K562 (cell line): ENCODE measurements around the gene PCDHGB5.

Source experiments
- ERF ChIP-seq: fragments of 450-650 bp; formaldehyde crosslinking; IDR thresholded peaks from 2 replicates; pipeline ENCODE4 v1.4.0; 2020; ENCODE audit warnings: mild to moderate bottlenecking, mixed read lengths
- HOMEZ ChIP-seq: fragments of 250-450 bp; sonication (Bioruptor Pico); IDR thresholded peaks from 2 replicates; pipeline ENCODE4 v1.4.0; 2020; ENCODE audit warnings: mild to moderate bottlenecking, moderate library complexity
- NFXL1 ChIP-seq: fragments of 450-650 bp; formaldehyde crosslinking; IDR thresholded peaks from 2 replicates; pipeline ENCODE4 v1.4.0; 2021; ENCODE audit warnings: mild to moderate bottlenecking
- RBBP5 ChIP-seq: fragments of 200-600 bp; sonication (generic); IDR thresholded peaks from 2 replicates; pipeline ENCODE4 v1.6.1; 2012; ENCODE audit warnings: borderline replicate concordance, mild to moderate bottlenecking, low read length, control low read depth, inconsistent platforms; ENCODE audit not compliant: insufficient read depth, poor library complexity, severe bottlenecking
- RCOR1 ChIP-seq, 2 experiments: IDR thresholded peaks; 2 replicates each; pipeline ENCODE4 v1.6.1; 2012; ENCODE audit warnings: low read depth in 2 of 2, low read length in 2 of 2, borderline replicate concordance in 1 of 2, improper control_type of control experiment in 1 of 2
- SMC3 ChIP-seq: conservative IDR thresholded peaks from 2 replicates; pipeline ENCODE4 v1.6.1; 2011; ENCODE audit warnings: low read depth, low read length, improper control_type of control experiment; ENCODE audit not compliant: insufficient read depth
- TAF15 ChIP-seq: fragments of 200-400 bp; formaldehyde crosslinking; IDR thresholded peaks from 2 replicates; pipeline ENCODE4 v1.6.1; 2017; ENCODE audit warnings: mild to moderate bottlenecking, low read depth, low read length, moderate library complexity
- THAP7 ChIP-seq: fragments of 250-450 bp; sonication (Bioruptor Pico); IDR thresholded peaks from 2 replicates; pipeline ENCODE4 v1.5.0; 2021
- ZNF253 ChIP-seq: fragments of 250-450 bp; sonication (Bioruptor Pico); conservative IDR thresholded peaks from 2 replicates; pipeline ENCODE4 v1.6.1; 2021; ENCODE audit warnings: mild to moderate bottlenecking
- ZNF518B ChIP-seq: fragments of 250-450 bp; sonication (Bioruptor Pico); IDR thresholded peaks from 2 replicates; pipeline ENCODE4 v1.5.0; 2021; ENCODE audit warnings: mild to moderate bottlenecking, moderate library complexity
- TF ChIP-seq, protein P1 (sequence below): sonication (generic); formaldehyde crosslinking; IDR thresholded peaks from 2 replicates; pipeline ENCODE4 v1.9.0; 2022; ENCODE audit warnings: mild to moderate bottlenecking, missing genetic modification reagents
- TF ChIP-seq, protein P2 (sequence below), 3 experiments: IDR thresholded peaks in 2 of 3; conservative IDR thresholded peaks in 1 of 3; 2 replicates each; pipeline ENCODE4 v1.5.1; 2011 to 2012; ENCODE audit warnings: low read length in 3 of 3, mild to moderate bottlenecking in 3 of 3, control low read depth in 2 of 3, improper control_type of control experiment in 1 of 3, inconsistent platforms in 1 of 3, low read depth in 1 of 3, mixed read lengths in 1 of 3, moderate library complexity in 1 of 3; ENCODE audit not compliant: insufficient read depth in 2 of 3
- TF ChIP-seq, protein P3 (sequence below), 2 experiments: fragments of 200-800 bp in 1 of 2; sonication (Bioruptor generic) in 1 of 2; sonication (generic) in 1 of 2; formaldehyde crosslinking in 1 of 2; IDR thresholded peaks in 1 of 2; conservative IDR thresholded peaks in 1 of 2; 2 replicates each; pipeline versions ENCODE4 v1.5.0 to v1.6.1; 2016 to 2020; ENCODE audit warnings: missing compliant biosample characterization in 1 of 2, missing genetic modification characterization in 1 of 2, missing genetic modification reagents in 1 of 2

- TF ChIP-seq ZNF518B (CRISPR knock-in tag) (no peak), RCOR1 (IDR thresholded peaks at IDR 0.05; ENCODE audit: borderline replicate concordance in 1 of 2, low read depth in 2 of 2, low read length in 2 of 2) (no peak), ERF (CRISPR knock-in tag) (no peak), TAF15 (no peak), HOMEZ (no peak), NFXL1 (CRISPR knock-in tag) (no peak), THAP7 (CRISPR knock-in tag) (no peak), SMC3 (no peak), ZNF253 (CRISPR knock-in tag) (no peak), RBBP5 (no peak)
- TF ChIP-seq, protein P1, sequence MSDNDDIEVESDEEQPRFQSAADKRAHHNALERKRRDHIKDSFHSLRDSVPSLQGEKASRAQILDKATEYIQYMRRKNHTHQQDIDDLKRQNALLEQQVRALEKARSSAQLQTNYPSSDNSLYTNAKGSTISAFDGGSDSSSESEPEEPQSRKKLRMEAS (CRISPR knock-in tag): no peak
- TF ChIP-seq, protein P2, sequence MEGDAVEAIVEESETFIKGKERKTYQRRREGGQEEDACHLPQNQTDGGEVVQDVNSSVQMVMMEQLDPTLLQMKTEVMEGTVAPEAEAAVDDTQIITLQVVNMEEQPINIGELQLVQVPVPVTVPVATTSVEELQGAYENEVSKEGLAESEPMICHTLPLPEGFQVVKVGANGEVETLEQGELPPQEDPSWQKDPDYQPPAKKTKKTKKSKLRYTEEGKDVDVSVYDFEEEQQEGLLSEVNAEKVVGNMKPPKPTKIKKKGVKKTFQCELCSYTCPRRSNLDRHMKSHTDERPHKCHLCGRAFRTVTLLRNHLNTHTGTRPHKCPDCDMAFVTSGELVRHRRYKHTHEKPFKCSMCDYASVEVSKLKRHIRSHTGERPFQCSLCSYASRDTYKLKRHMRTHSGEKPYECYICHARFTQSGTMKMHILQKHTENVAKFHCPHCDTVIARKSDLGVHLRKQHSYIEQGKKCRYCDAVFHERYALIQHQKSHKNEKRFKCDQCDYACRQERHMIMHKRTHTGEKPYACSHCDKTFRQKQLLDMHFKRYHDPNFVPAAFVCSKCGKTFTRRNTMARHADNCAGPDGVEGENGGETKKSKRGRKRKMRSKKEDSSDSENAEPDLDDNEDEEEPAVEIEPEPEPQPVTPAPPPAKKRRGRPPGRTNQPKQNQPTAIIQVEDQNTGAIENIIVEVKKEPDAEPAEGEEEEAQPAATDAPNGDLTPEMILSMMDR (IDR thresholded peaks at IDR 0.05 in 2 of 3, conservative IDR thresholded peaks at IDR 0.05 in 1 of 3; ENCODE audit: insufficient read depth in 2 of 3, low read depth in 1 of 3, low read length in 3 of 3): peak; percentile 47 to 69 (median 64); a peak in 4 of 6 replicates
- TF ChIP-seq, protein P3, sequence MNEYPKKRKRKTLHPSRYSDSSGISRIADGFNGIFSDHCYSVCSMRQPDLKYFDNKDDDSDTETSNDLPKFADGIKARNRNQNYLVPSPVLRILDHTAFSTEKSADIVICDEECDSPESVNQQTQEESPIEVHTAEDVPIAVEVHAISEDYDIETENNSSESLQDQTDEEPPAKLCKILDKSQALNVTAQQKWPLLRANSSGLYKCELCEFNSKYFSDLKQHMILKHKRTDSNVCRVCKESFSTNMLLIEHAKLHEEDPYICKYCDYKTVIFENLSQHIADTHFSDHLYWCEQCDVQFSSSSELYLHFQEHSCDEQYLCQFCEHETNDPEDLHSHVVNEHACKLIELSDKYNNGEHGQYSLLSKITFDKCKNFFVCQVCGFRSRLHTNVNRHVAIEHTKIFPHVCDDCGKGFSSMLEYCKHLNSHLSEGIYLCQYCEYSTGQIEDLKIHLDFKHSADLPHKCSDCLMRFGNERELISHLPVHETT (CRISPR knock-in tag; conservative IDR thresholded peaks at IDR 0.05 in 1 of 2, IDR thresholded peaks at IDR 0.05 in 1 of 2): no peak
Measured at GRCh38 chr5:141354900-141355469, 42.8 kb upstream of the PCDHGB5 start, which contains the start of gene PCDHGA4.
